ENCODE results near the gene SF3A1. TPM values are rescaled to one million over a fixed set of nuclear protein-coding genes. Genes with fewer than 3 reads are reported as not detected.

The SF3A1 gene
- total RNA-seq, 2 donors from 2014 or later = 56.7 to 77.0 TPM

GRCh38 chr22:30348809-30349208 is 7.9 kb downstream of the SF3A1 start:
- H3K9me3 ChIP-seq = no peaks in the 10 kb centered on the region
- DNase-seq (ENCODE audit: low spot score) (no peak), ATAC-seq (ENCODE audit: insufficient number of reproducible peaks, low FRiP score, low read depth) (no peak)
- H3K36me3 ChIP-seq = peaks cover 55% of the 10 kb centered on the region
- H3K27me3 ChIP-seq (replicated peaks; ENCODE audit: insufficient read depth) = no peaks in the 10 kb centered on the region
- H3K4me1 ChIP-seq (ENCODE audit: control insufficient read depth in 1 of 2, low read depth in 2 of 2) = peaks cover 0 to 4% of the 10 kb centered on the region in 2 donors
- H3K4me3 ChIP-seq = no peak overlapping the region
- no peak overlapping the region for H3K27ac ChIP-seq
- no peak for TF ChIP-seq CTCF (IDR thresholded peaks at IDR 0.05)

GRCh38 chr22:30348404-30348803 is 8.3 kb downstream of the SF3A1 start:
- no peak overlapping the region for H3K27ac ChIP-seq
- no peaks in the 10 kb centered on the region for H3K27me3 ChIP-seq (replicated peaks; ENCODE audit: insufficient read depth)
- H3K36me3 ChIP-seq = peaks cover 59% of the 10 kb centered on the region
- ATAC-seq (ENCODE audit: insufficient number of reproducible peaks, low FRiP score, low read depth) (no peak), DNase-seq (ENCODE audit: low spot score) (no peak)
- no peak overlapping the region for H3K4me3 ChIP-seq
- TF ChIP-seq CTCF (IDR thresholded peaks at IDR 0.05) = no peak
- H3K9me3 ChIP-seq = no peaks in the 10 kb centered on the region
- H3K4me1 ChIP-seq (ENCODE audit: control insufficient read depth in 1 of 2, low read depth in 2 of 2) = no peaks in the 10 kb centered on the region

- DNase-seq (ENCODE audit: low spot score) = no peak
- Histone ChIP-seq H3K27me3 (replicated peaks; ENCODE audit: insufficient read depth) (no peaks in the 10 kb centered on the region), H3K9me3 (no peaks in the 10 kb centered on the region), H3K27ac (no peak overlapping the region), H3K4me3 (no peak overlapping the region), H3K4me1 (ENCODE audit: control insufficient read depth in 1 of 2, low read depth in 2 of 2) (peaks cover under 1 to 2% of the 10 kb centered on the region in 2 donors), H3K36me3 (peaks cover 63% of the 10 kb centered on the region)
- no peak for TF ChIP-seq CTCF (IDR thresholded peaks at IDR 0.05)
- ATAC-seq (ENCODE audit: insufficient number of reproducible peaks, low FRiP score, low read depth) = no peak
Observed at GRCh38 chr22:30347255-30347892, 9.3 kb downstream of the SF3A1 start.

GRCh38 chr22:30344447-30345200 is 12.1 kb downstream of the SF3A1 start:
- H3K27ac ChIP-seq = no peak overlapping the region
- H3K9me3 ChIP-seq = no peaks in the 10 kb centered on the region
- H3K27me3 ChIP-seq (replicated peaks; ENCODE audit: insufficient read depth) = no peaks in the 10 kb centered on the region
- no peak overlapping the region for H3K4me3 ChIP-seq
- DNase-seq (ENCODE audit: low spot score) = no peak
- ATAC-seq (ENCODE audit: insufficient number of reproducible peaks, low FRiP score, low read depth) = no peak
- H3K36me3 ChIP-seq = peaks cover 71% of the 10 kb centered on the region
- no peak for TF ChIP-seq CTCF (IDR thresholded peaks at IDR 0.05)
- H3K4me1 ChIP-seq (ENCODE audit: control insufficient read depth in 1 of 2, low read depth in 2 of 2) = peaks cover 9 to 26% of the 10 kb centered on the region in 2 donors

- H3K4me3 ChIP-seq = no peak overlapping the region
- no peaks in the 10 kb centered on the region for H3K9me3 ChIP-seq
- peak; percentile 56 for ATAC-seq (ENCODE audit: insufficient number of reproducible peaks, low FRiP score, low read depth)
- H3K4me1 ChIP-seq (ENCODE audit: control insufficient read depth in 1 of 2, low read depth in 2 of 2) = peaks cover 9 to 26% of the 10 kb centered on the region in 2 donors
- H3K27ac ChIP-seq = peak overlapping the region; percentile 50 to 69
- H3K27me3 ChIP-seq (replicated peaks; ENCODE audit: insufficient read depth) = no peaks in the 10 kb centered on the region
- peak; percentile 57 for DNase-seq (ENCODE audit: low spot score)
- no peak for TF ChIP-seq CTCF (IDR thresholded peaks at IDR 0.05)
- peaks cover 91% of the 10 kb centered on the region for H3K36me3 ChIP-seq
Observed at GRCh38 chr22:30340911-30341685, 15.6 kb downstream of the SF3A1 start.
